Stimulated activated CD8-positive, alpha-beta memory T cell treated with anti-CD3 and anti-CD28 coated beads, Interleukin-2, amount 100 ng/mL, for 1 hour (primary cell): Measurements from ENCODE around the gene OR8D1.
"Not testable (repeated sequence)": the region's sequence is repeated elsewhere in the genome, so short reads cannot be mapped to it uniquely, and the experiment has no call there.

ENCODE experiments used
- DNase-seq, 2 donors: peaks; one replicate each; pipeline ENCODE4 v3.0.0-alpha.2; 2020; ENCODE audit warnings: low read depth in 2 of 2

Gene OR8D1

DNA sequence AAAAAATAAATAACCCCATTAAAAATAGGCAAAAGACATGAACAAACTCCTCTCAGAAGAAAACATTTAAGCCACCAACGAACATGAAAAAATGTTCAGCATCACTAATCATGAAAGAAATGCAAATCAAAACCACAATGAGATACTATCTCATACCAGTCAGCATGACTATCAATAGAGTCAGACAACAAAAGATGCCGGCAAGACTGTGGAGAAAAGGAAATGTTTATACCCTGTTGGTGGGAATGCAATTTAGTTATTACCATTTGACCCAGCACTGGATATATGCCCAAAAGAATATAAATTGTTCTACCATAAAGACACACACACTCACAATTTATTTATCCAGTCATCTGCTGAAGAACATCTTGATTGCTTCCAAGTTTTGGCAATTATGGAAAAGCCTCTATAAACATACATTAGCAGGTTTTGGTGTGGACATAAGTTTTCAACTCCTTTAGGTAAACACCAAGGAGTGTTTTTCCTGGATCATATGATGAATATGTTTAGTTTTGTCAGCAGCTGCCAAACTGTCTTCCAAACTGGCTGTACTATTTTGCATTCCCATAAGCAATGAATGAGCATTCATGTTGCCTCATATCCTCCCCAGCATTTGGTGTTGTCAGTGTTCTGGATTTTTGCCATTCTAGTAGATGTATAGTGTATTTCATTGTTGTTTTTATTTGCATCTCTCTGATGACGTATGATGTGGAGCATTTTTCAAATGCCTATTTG, 28.0 kb downstream of the OR8D1 start:
- DNase-seq = no peak

DNA sequence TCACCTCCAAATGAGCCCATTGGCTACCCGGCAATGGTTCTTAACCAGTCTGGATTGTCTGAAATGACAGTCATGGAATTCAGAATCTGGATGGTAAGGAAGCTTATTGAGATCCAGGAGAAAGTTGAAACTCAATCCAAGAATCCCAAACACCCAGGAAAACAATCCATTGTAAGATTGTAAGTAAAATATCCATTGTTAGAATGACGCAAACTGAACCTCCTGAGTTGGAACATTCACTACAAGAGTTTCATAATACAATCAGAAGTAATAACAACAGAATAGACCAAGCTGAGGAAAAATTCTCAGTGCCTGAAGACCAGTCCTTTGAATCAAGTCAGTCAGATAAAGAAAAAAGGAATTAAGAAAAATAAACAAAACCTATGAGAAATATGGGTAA, 35.5 kb downstream of the OR8D1 start:
- DNase-seq = no peak

DNA sequence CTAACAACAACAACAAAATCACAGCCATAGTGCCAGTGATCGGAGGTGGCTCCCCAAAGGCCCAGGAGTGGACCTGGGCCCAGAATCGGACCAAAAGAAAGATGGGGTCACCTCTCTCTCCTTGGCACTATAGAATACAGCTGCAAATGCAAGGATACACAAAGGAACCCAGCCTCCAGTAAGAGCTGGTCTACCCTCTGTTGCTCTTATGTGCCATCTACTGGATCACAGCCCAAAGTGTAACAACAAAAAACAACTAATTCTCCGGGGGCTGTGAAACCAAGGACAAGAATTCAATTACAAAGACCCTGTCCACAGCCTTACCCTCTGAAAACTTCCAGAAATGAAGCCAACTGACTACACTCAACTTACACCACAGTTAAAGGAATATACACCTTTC, 35.9 kb downstream of the OR8D1 start:
- no peak for DNase-seq

DNA sequence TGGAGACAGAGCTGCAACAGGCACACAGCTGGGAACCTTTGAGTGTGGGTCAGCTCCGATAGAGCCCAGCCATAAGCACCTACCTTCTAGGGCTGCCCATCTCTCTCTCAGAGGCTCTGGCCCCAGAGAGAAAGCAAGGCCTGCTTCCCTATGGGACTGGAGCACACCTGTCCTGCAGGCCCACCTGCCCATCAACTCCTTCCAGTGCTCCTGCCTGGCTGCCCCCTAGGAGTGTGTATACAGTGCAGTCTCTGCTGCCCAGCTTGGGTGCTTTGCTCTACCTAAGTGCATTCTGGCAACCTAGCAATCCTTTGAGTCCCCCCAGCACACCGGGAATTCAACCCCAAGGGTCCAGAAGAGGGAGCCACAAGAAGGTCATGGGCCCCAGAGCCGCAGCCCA, 36.5 kb downstream of the OR8D1 start:
- no peak for DNase-seq

DNA sequence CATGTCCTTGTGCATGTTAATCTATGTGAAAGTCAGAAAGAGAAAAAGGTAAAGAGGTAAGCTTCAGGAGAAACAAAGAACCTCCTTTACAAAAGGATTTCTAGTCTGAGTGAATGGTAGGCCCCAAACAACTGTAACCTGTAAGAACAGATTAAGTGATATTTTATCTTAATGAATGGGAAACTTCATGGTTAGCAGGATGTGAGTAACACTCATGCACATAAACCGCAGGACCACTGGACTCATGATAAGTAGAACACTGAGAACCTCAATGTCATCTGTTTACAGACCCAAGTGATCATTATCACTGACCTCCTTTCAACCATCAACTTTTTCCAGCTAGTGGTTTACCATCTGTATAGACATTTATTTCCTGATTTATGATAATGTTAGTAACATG, 37.7 kb downstream of the OR8D1 start:
- no peak for DNase-seq

DNA sequence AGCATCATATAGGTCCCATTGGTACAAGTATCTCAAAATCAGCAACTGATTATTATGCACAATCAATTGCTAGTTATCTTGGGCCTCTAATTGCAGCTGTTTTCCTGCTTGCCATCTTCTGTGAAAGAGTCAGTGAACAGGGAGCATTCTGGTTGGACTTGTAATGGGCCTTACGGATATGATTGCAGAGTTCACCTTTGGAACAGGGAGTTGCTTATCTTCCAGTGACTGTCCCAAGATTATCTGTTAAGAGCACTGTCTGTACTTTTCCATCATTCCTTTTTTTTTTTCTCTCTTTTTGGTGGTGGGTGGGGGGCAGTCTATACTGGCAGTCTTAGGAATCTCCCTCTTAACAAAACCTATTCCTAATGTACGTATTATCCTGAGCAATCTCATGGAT, 39.7 kb downstream of the OR8D1 start:
- no peak for DNase-seq

DNA sequence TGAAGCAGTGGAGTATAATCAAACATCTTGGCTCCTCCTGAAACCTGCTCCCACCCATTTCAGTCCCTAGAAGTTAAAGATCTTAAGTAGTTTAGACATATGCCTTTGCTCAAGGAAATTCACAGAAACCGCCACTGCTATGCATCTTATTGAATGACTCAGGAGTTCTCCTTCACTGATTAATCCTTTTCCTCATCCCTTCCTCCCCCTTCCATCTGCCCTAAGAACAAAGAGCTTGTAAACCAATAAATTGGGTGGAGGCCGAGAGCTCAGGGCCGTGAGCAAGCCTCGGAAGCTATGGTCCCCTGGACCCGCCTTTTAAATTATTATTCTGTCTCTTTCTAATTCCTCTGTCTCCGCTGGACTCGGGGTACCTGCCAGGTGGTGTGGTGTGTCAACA, 42.9 kb downstream of the OR8D1 start:
- not testable (repeated sequence) for DNase-seq

DNA sequence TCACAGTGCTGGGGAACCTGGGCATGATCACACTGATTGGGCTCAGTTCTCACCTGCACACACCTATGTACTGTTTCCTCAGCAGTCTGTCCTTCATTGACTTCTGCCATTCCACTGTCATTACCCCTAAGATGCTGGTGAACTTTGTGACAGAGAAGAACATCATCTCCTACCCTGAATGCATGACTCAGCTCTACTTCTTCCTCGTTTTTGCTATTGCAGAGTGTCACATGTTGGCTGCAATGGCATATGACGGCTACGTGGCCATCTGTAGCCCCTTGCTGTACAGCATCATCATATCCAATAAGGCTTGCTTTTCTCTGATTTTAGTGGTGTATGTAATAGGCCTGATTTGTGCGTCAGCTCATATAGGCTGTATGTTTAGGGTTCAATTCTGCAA, 48.7 kb downstream of the OR8D1 start:
- DNase-seq = not testable (repeated sequence)

DNA sequence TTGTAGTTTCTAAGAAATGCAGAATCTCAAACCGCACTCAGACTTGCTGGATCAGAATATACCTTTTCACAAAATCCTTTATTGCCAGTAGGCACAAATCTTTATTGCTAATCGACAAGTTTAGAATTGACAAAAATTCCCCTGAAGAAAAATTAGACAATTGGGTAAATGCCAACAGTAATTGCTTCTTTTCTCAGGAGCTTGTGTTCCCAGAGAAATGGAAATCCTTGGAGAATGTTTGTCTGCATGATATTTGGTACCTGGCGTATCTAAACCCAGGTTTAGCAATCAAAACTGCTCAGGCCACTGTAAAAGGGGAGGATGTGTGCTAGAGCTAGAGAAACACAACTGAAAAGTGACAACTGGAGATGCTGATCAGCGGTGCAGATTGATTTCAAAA, 57.7 kb downstream of the OR8D1 start, which contains the start of gene OR8G5:
TSS of gene OR8G5 (plus strand) at position 301 of the 400 bp plus-strand sequence. CDS start 8,556 bp downstream, outside the sequence.
- no peak for DNase-seq
